Germinal center (tissue), 1 donor: ENCODE data around the gene TPI1.

Experiments
- DNase-seq: peaks from one replicate; pipeline ENCODE4 v3.0.0; 2012; ENCODE audit warnings: mixed read lengths, low spot score

The TPI1 gene

DNA sequence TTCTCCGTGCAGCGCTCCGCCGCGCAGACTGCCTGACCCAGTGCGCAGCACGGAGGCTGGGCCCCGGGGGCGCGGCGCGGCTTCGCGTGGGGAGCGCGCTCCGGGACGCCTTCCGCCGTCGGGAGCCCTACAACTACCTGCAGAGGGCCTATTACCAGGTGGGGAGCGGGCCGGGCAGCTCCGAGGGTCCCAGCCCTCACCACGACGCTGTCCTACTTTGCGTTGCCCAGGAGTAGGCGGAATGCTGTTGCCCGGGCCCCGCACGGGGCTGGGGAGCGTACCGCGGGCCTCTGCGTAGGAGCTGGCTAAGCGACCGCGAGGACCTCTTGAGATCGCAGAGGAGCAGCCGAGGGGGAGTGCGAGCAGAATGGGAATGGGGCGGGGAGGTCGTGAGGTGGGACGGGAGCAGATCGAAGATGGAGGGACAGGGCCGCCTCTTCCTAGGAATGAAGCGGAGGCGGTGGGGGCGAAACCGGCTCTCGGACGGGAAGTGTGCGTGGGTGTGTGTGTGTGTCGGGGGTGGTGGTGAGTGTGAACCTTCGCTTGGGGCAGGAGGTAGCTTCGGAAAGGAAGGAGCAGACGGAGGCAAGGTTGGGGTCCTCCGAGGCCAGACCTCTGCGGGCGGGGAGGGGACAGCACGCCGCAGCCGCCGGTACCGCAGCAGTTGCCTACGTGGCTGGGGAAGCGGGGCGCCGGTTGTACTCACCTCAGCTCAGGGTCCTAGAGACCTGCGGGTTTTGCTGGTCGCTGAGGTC is 38.4 kb upstream of the TPI1 start:
- DNase-seq, result peak; percentile 41

DNA sequence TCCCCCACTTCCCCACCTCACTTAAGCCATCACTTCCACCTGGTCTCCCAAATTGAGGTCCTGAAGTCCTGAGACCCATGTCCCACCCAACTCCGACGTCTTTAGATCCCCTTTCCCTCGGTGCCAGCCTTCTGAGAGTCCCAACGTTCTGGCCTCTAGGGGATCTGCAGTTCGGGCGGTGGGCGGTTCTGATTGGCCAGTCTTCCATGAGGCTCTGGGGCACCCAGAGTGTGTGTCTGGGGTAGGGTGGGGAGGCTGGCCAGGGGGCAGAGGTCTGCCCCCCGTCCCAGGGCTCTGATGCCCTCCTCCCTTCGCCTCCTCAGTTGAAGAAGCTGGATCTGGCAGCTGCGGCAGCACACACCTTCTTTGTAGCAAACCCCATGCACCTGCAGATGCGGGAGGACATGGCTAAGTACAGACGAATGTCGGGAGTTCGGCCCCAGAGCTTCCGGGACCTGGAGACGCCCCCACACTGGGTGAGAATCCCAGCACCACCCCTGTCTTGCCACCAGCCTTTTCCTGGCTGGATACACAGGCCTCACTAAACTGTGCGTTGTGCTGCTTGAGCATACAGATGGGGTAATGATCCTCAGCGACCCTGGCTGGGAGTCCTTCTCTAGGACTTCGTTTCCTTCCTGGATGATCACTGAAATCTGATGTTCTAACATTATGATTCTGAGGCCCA is 37.7 kb upstream of the TPI1 start:
- DNase-seq, result no peak

- DNase-seq, result no peak
These were observed 36.9 kb upstream of the TPI1 start for GRCh38 chr12:6830286-6830890.

DNA sequence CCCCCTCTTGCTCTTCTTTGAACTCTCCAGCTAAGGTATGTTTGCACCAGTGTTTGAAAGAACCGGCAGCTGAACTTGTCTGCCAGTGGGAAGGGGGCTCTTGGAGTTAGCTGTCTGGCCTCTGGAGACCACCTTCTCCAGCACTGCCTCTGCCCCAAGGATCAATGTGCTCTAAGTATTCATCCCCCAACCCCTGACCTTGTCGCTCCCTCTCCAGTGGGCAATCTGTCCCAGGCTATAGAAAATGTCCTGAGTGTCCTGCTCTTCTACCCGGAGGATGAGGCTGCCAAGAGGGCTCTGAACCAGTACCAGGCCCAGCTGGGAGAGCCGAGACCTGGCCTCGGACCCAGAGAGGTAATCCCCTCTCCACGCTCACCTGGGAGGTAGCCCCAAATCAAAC is 36.3 kb upstream of the TPI1 start:
- DNase-seq, result no peak

DNA sequence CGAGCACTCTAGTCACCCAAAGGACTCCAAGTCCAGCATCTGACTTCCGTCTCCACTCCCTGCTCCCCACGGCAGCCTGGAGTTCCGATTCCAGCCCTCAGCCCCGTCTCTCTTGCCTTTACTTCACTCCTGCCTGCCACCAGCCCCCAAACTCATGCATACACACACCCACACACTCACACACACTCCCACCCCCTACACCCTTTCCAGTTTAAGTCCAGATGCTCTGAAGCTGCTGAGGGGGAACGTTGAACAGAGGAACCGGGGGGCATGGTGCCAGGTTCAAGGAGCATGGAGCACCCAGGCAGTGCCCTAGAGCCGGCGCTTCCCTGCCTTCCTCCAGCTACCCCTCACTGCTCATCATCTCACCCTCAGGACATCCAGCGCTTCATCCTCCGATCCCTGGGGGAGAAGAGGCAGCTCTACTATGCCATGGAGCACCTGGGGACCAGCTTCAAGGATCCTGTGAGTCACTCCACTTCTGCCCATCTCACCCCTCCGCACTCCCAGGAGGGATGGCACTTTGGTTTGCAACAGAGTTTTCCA is 35.8 kb upstream of the TPI1 start:
- DNase-seq, result no peak

GRCh38 chr12:6832125-6832524 is 35.2 kb upstream of the TPI1 start:
- no peak for DNase-seq

DNA sequence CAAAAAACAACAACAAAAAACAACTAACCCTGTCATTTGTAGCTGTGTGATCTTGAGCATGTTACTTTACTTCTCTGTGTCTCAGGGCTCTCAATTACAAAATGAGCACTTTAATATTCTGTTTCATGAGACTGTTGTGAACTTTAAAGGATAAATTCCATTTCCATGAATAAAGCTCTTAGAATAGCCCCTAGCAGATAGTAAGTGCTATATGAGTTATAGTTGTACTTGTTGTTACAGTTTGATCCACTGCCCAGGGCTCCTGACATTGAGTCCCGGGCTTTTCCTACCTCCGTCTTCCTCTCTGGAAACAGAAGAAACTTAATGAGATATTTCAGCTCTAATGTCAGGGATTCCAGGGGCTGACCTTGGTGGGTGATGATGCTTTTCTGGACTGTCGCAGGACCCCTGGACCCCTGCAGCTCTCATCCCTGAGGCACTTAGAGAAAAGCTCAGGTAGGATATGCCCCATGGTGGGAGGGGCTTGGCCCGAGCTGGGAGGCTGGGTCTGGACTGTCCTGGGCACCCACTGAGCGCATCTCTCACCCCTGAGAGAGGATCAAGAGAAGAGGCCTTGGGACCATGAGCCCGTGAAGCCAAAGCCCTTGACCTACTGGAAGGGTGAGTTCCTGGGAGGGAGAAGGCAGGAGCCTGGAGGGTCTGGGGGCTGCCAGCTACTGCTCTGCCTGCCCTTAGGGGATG is 34.0 kb upstream of the TPI1 start:
- DNase-seq, result no peak

DNA sequence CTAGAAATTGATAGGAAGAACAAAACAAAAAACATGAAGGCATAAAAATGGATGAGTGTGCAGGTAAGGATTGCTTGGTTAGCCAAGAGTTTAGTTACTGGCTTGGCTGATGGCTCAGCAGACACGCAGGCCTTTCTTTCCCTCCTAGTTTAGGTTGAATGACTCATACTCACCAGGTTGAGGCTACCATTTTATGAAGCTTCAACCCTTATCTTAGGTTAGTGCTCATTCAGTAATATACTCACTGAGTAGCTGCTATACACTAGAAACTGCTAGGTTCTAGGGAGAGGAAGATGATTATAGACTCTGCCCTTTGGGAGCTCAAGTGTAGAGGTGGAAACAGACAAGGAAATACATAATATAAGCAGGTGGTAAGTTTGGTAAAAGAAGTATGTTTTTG is 33.1 kb upstream of the TPI1 start:
- no peak for DNase-seq

GRCh38 chr12:6834873-6835272 is 32.5 kb upstream of the TPI1 start:
- DNase-seq, result no peak

GRCh38 chr12:6836851-6837250 is 30.5 kb upstream of the TPI1 start:
- DNase-seq, result no peak

DNA sequence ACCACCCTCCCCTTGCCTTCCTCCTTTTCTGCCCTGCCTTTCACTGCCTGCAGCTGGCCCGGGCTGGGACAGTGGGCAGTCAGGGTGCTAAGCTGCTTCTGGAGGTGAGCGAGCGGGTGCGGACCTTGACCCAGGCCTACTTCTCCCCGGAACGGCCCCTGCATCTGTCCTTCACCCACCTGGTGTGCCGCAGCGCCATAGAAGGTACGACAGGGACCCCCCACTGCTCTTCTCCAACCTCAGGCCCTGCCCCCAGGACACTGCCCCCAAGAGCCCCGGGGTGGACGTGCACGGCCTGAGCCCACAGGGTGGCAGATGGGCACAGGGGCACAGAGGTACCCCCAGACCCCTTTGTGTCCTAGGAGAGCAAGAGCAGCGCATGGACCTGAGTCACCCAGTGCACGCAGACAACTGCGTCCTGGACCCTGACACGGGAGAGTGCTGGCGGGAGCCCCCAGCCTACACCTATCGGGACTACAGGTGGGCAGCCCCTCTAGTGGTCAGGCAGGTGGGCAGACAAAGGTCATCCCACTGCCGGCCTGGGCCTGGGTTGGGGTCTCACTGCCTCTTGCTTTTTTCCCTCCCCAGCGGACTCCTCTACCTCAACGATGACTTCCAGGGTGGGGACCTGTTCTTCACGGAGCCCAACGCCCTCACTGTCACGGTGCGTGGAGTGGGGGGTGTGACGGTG is 29.8 kb upstream of the TPI1 start:
- no peak for DNase-seq

DNA sequence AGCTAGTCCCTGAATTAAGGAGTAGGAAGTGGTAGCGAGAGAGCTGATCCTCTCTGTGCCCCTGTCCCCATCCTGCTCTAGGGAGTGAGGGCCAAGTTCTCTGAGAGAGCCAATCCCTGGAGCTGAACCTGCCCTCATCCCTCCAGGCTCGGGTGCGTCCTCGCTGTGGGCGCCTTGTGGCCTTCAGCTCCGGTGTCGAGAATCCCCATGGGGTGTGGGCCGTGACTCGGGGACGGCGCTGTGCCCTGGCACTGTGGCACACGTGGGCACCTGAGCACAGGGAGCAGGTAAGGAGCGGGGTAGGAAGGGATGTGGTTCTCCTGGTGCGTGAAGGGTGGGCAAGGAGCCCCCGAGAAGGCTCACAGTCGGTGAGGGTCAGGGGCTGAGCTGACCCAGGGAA is 28.5 kb upstream of the TPI1 start:
- DNase-seq, result no peak

GRCh38 chr12:6839482-6840201 is 27.7 kb upstream of the TPI1 start:
- peak; percentile 91 for DNase-seq

- no peak for DNase-seq
These were observed 27.0 kb upstream of the TPI1 start for GRCh38 chr12:6840330-6840729.

DNA sequence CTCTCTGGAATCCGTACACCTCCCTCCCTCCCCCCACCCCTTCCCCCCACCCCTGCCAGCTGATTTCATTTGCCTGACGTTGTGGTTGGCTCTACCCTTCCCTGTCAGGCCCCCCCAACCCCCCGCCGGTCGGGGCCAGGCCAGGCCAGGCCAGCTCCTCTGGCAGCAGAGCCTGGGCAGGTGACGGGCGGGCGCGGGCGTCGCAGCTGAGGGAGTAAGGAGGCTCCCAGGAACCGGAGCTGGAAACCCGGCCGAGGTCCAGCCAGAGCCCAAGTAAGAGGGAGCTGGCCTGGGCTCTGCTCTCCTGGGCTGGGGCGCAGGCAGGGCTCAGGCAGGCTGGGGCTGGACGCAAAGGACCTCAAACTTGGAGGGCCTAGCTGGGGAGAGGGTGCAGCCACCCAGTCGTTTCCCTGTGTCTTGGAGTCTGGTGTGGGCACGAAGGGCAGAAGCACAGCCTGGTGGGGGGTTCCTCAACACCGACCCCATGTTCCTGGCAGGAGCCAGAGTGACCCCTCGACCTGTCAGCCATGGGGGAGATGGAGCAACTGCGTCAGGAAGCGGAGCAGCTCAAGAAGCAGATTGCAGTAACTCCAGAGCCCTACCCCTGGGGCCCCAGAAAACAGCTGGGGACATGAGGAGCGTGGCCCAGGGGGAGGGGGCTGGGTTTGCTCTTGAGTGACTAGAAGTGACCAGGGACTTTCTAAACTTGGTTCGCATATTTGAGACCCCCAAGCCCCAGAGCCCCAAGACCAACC is 26.4 kb upstream of the TPI1 start, which contains the start of gene GNB3:
Gene GNB3 (plus strand): TSS at position 165 of the 755 bp plus-strand sequence. CDS start 363 bp downstream, at position 528.
- no peak for DNase-seq

DNA sequence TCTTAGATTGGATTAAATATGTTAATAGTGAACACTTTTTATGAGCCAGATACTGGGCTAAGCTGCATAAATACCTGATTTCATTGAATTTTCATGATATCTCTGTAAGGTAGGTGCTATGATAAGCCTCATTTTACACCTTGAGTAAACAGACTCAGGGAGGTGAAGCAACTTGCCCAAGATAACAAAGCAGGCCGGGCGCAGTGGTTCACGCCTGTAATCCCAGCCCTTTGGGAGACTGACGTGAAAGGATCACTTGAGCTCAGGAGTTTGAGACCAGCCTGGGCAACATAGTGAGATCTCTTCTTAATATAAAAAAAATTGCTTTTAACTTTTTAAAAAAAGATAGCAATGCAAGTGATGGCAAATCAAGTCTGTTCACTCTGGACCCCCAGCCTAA is 25.3 kb upstream of the TPI1 start:
- DNase-seq, result no peak

- no peak for DNase-seq
These were observed 24.0 kb upstream of the TPI1 start for GRCh38 chr12:6843118-6843902.

- DNase-seq, result no peak
These were observed 21.9 kb upstream of the TPI1 start for GRCh38 chr12:6845395-6845794.

- no peak for DNase-seq
These were observed 20.9 kb upstream of the TPI1 start for GRCh38 chr12:6846316-6846869.
